ENCODE results near the gene E2F4.

E2F4 gene

DNA sequence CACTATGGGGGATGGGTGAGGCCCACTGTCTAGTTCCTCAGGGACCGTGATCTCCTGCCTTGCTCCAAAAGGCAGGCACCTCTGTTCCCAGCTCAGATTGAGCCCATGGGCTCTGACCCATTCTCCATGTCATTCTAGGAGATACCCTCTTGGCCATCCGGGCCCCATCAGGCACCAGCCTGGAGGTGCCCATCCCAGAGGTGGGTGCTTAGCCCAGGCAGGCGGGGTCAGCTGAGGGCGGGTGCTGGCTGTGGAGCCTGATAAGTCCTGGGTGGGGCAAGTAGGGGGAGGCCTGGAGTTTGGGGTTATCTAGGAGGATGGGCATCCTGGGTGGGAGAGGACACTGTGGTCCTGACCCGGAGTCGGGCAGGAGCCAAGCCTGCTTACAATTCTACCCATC is 2.3 kb downstream of the E2F4 start:
- H3K27ac ChIP-seq: no peak overlapping the region
- no peak for TF ChIP-seq CTCF (IDR thresholded peaks at IDR 0.05)
- no peak for TF ChIP-seq ZFX (IDR thresholded peaks at IDR 0.05; ENCODE audit: borderline replicate concordance)

- H3K27ac ChIP-seq: no peak overlapping the region
- no peak for TF ChIP-seq CTCF (IDR thresholded peaks at IDR 0.05)
- no peak for TF ChIP-seq ZFX (IDR thresholded peaks at IDR 0.05; ENCODE audit: borderline replicate concordance)
Measured at GRCh38 chr16:67195676-67196075, 3.7 kb downstream of the E2F4 start.

DNA sequence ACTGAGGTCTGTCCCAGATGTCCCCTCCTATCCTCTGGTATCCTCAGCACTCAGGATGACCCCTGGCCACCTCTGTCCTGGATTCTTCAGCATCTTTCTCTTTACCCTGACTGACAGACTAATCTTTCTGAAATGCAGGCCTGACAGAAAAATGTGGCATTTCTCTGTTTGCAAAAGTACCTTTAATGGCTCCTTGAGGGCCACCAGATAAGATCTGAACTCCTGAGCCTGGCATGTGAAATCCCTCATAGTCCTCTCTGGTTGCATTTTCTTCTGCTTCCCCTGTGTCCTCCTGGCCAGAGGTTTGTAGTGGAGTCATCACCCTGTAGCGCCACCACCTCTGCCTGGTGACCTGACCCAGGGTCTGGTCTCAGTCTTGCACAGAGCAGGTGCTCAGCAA is 4.9 kb downstream of the E2F4 start:
- no peak for TF ChIP-seq CTCF (IDR thresholded peaks at IDR 0.05)
- H3K27ac ChIP-seq: peak overlapping the region; percentile 92; the same call in 1 of the 2 replicates

- H3K27ac ChIP-seq: peak overlapping the region; percentile 92
- TF ChIP-seq ZFX (IDR thresholded peaks at IDR 0.05; ENCODE audit: borderline replicate concordance): no peak
- TF ChIP-seq CTCF (IDR thresholded peaks at IDR 0.05): no peak
Measured at GRCh38 chr16:67197704-67198103, 5.7 kb downstream of the E2F4 start.

- peak overlapping the region; percentile 92 for H3K27ac ChIP-seq
- TF ChIP-seq CTCF (IDR thresholded peaks at IDR 0.05) (peak; percentile 95), ZFX (IDR thresholded peaks at IDR 0.05; ENCODE audit: borderline replicate concordance) (no peak)
Measured at GRCh38 chr16:67198238-67198734, 6.3 kb downstream of the E2F4 start.

- TF ChIP-seq CTCF (IDR thresholded peaks at IDR 0.05): peak; percentile 90
- TF ChIP-seq ZFX (IDR thresholded peaks at IDR 0.05; ENCODE audit: borderline replicate concordance): no peak
- peak within 1 kb of the TSS; percentile 92 for H3K27ac ChIP-seq
Measured at GRCh38 chr16:67199011-67199807, 7.3 kb downstream of the E2F4 start, which contains the start of gene ELMO3. TSS of gene ELMO3 (plus strand) at chr16:67199131. CDS start at chr16:67199327, 196 bp downstream.

DNA sequence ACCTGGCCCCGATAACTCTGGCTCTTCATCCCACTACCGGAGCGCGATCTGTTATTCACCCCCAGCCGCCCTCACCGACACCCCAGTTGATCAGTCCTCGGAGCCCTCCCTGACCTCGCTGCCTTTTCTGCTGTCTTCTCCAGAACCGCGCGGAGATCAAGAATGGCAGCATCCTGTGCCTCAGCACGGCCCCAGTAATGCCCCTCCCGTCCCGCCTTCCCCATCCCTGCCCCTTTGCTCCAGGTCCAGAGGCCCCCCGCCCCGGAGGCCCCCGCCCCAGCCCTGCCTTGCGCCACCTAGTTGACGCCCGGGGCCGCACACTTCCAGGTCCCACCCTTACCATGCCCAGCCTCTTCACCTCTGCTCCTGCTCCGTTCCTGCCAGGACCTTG is 7.8 kb downstream of the E2F4 start:
- H3K27ac ChIP-seq: peak overlapping the region; percentile 92
- no peak for TF ChIP-seq ZFX (IDR thresholded peaks at IDR 0.05; ENCODE audit: borderline replicate concordance)
- peak; percentile 71 for TF ChIP-seq CTCF (IDR thresholded peaks at IDR 0.05)
